ENCODE results near the gene MARK2. TPM values are rescaled to one million over a fixed set of nuclear protein-coding genes. Genes with fewer than 3 reads are reported as not detected.

The MARK2 gene
- total RNA-seq, 2 experiments from 2014 or later = 48.7 to 54.2 TPM

GRCh38 chr11:63958008-63958407 is 119.1 kb downstream of the MARK2 start:
- H3K4me3 Mint-ChIP-seq = no peak overlapping the region
- DNase-seq = no peak
- no peak overlapping the region for H3K27ac Mint-ChIP-seq
- CTCF ChIA-PET = interaction anchor here (0.5 to 3.6 kb wide), 3 partner anchors 12 to 475 kb away, joined by 3 to 17 read pairs (median 3); no protein-coding TSS in a partner anchor
- POLR2A ChIA-PET = no interaction called here
- peaks cover 32% of the 10 kb centered on the region for H3K4me1 Mint-ChIP-seq
- peaks cover 34% of the 10 kb centered on the region for H3K36me3 Mint-ChIP-seq (ENCODE audit: low read depth)
- H3K27me3 Mint-ChIP-seq = no peaks in the 10 kb centered on the region
- no peaks in the 10 kb centered on the region for H3K9me3 Mint-ChIP-seq

Other genes starting within 250 kb of the MARK2 start
- 10 to 100 TPM; 13.1 to 14.9 TPM for gene PLAAT3, start 224.7 kb upstream of the MARK2 start, total RNA-seq
- 10 to 100 TPM; 33.0 to 33.2 TPM for gene ATL3, start 167.7 kb upstream of the MARK2 start, total RNA-seq
- 10 to 100 TPM; 68.2 to 75.6 TPM for gene RTN3, start 157.6 kb upstream of the MARK2 start, total RNA-seq
- gene ZFTA, start 70.3 kb upstream of the MARK2 start, total RNA-seq = 1 to 10 TPM; 1.1 to 1.7 TPM
- 10 to 100 TPM; 33.2 to 37.2 TPM for gene SPINDOC, start 25.7 kb upstream of the MARK2 start, total RNA-seq
- not detected for gene RCOR2, start 78.1 kb downstream of the MARK2 start, total RNA-seq
- gene NAA40, start 99.9 kb downstream of the MARK2 start, total RNA-seq = 10 to 100 TPM; 28.9 to 31.1 TPM
- 100 to 1,000 TPM; 506 to 527 TPM for gene COX8A, start 135.5 kb downstream of the MARK2 start, total RNA-seq
- gene OTUB1, start 147.3 kb downstream of the MARK2 start, total RNA-seq = 10 to 100 TPM; 86.8 to 93.6 TPM
- gene FLRT1, start 196.8 kb downstream of the MARK2 start, total RNA-seq = under 1 TPM; 0.05 to 0.23 TPM